DOHH2 (cell line): ENCODE data around the gene TRPM4.

Source experiments
- EZH2phosphoT487 ChIP-seq: fragments of 200-600 bp; sonication (generic); IDR thresholded peaks from 2 replicates; pipeline ENCODE4 v1.6.1; 2017; ENCODE audit warnings: borderline replicate concordance, mild to moderate bottlenecking, antibody characterized with exemption, low read length, moderate library complexity, mixed read lengths
- TF ChIP-seq, protein P1 (sequence below): fragments of 200-600 bp; sonication (generic); IDR thresholded peaks from one replicate; pipeline ENCODE4 v1.5.1; 2014; ENCODE audit warnings: antibody characterized with exemption, mild to moderate bottlenecking, low read depth, low read length; ENCODE audit not compliant: poor library complexity, severe bottlenecking

DNA sequence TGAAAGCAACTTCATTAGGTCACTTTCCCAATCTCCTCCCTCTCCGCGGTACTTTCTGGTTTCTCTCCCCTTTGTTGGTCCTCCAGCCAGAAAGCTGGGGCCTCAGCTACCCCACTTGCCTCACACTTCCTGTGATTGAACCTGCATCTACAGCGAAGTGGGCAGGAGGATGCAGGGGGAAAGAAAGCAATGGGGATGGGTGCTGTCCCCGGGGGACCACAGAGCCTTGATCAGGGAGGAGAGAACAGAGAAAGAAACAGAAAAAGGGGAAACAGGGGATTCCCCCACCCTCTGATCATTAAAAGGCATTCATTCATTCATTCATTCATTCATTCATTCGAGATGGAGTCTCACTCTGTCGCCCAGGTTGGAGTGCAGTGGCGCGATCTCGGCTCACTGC, 74.2 kb downstream of the TRPM4 start:
- TF ChIP-seq, protein P1, sequence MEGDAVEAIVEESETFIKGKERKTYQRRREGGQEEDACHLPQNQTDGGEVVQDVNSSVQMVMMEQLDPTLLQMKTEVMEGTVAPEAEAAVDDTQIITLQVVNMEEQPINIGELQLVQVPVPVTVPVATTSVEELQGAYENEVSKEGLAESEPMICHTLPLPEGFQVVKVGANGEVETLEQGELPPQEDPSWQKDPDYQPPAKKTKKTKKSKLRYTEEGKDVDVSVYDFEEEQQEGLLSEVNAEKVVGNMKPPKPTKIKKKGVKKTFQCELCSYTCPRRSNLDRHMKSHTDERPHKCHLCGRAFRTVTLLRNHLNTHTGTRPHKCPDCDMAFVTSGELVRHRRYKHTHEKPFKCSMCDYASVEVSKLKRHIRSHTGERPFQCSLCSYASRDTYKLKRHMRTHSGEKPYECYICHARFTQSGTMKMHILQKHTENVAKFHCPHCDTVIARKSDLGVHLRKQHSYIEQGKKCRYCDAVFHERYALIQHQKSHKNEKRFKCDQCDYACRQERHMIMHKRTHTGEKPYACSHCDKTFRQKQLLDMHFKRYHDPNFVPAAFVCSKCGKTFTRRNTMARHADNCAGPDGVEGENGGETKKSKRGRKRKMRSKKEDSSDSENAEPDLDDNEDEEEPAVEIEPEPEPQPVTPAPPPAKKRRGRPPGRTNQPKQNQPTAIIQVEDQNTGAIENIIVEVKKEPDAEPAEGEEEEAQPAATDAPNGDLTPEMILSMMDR, result no peak
- no peak for TF ChIP-seq EZH2phosphoT487
